Activated CD8-positive, alpha-beta T cell treated with anti-CD3 and anti-CD28 coated beads for 36 hours (primary cell): ENCODE results near the gene LARGE2. TPM values are rescaled to one million over a fixed set of nuclear protein-coding genes. Genes with fewer than 3 reads are reported as not detected.
"Not testable (repeated sequence)": the region's sequence is repeated elsewhere in the genome, so short reads cannot be mapped to it uniquely, and the experiment has no call there.

Experiments used
- ATAC-seq: fragments of 200-7000 bp; cut with Tn5 transposase; one replicate; pipeline ENCODE4 v1.10.0; 2021; ENCODE audit warnings: mild to moderate bottlenecking, moderate library complexity
- CTCF ChIA-PET: fragments of 350-600 bp; sonication (Branson Sonifier 250); formaldehyde crosslinking; loops from one replicate; lab custom pipeline; 2021; ENCODE audit warnings: antibody characterized with exemption; lab: Charles Lee
- POLR2A ChIA-PET: fragments of 350-600 bp; sonication (Branson Sonifier 250); formaldehyde crosslinking; loops from one replicate; lab custom pipeline; 2021; ENCODE audit warnings: antibody characterized with exemption; lab: Charles Lee
- DNase-seq: peaks from one replicate; pipeline ENCODE4 v3.0.0-alpha.2; 2020
- H3K27ac Mint-ChIP-seq: one replicate; pipeline ENCODE4 v1.8.0; 2021; ENCODE audit warnings: mild to moderate bottlenecking, mixed read lengths
- H3K27me3 Mint-ChIP-seq: one replicate; pipeline ENCODE4 v1.8.0; 2021; ENCODE audit warnings: mixed read lengths
- H3K36me3 Mint-ChIP-seq: one replicate; pipeline ENCODE4 v1.8.0; 2021; ENCODE audit warnings: low read depth, mixed read lengths
- H3K4me1 Mint-ChIP-seq: one replicate; pipeline ENCODE4 v1.8.0; 2021; ENCODE audit warnings: low read depth, mixed read lengths
- H3K4me3 Mint-ChIP-seq: one replicate; pipeline ENCODE4 v1.8.0; 2021; ENCODE audit warnings: mild to moderate bottlenecking, moderate library complexity, mixed read lengths
- H3K9me3 Mint-ChIP-seq: one replicate; pipeline ENCODE4 v1.8.0; 2021; ENCODE audit warnings: mixed read lengths
- CTCF ChIP-seq: fragments of 200-600 bp; IDR thresholded peaks from one replicate; pipeline ENCODE4 v1.8.0; 2022; ENCODE audit warnings: antibody characterized with exemption, mild to moderate bottlenecking
- intact Hi-C: fragments of 100-400 bp; cut with micrococcal nuclease; formaldehyde crosslinking; loops from one replicate; pipeline ENCODE4 v1.10.0; 2022
- total RNA-seq, 2 experiments: library from RNA; stranded (reverse); gene quantifications; one replicate each; pipeline ENCODE4 v1.2.3, GENCODE V29; 2021

LARGE2 gene
- total RNA-seq, 2 experiments from 2014 or later: 0.70 to 1.1 TPM

GRCh38 chr11:45899448-45900174 lies 22.8 kb upstream of the LARGE2 start:
- ChIA-PET CTCF (interaction anchor here (1.8 kb wide), 1 partner anchor 57 kb away, joined by 5 read pairs; no protein-coding TSS in a partner anchor), POLR2A (interaction anchor here (1.0 to 1.1 kb wide), 2 partner anchors 18 to 34 kb away, joined by 3 to 7 read pairs; partner anchors contain the start of gene PEX16)
- H3K9me3 Mint-ChIP-seq: no peaks in the 10 kb centered on the region
- H3K27ac Mint-ChIP-seq: no peak overlapping the region
- H3K36me3 Mint-ChIP-seq: no peaks in the 10 kb centered on the region
- H3K27me3 Mint-ChIP-seq: peaks cover 13% of the 10 kb centered on the region
- no peak for TF ChIP-seq CTCF
- peak overlapping the region; percentile 60 for H3K4me3 Mint-ChIP-seq
- H3K4me1 Mint-ChIP-seq: peaks cover 4% of the 10 kb centered on the region
- peak; percentile 92 for ATAC-seq
- DNase-seq: peak; percentile 86
- intact Hi-C loops: no loop called here

- intact Hi-C loops, H3K27me3 Mint-ChIP-seq, H3K4me1 Mint-ChIP-seq, H3K9me3 Mint-ChIP-seq, CTCF ChIA-PET, DNase-seq, H3K36me3 Mint-ChIP-seq, ATAC-seq, H3K27ac Mint-ChIP-seq, POLR2A ChIA-PET: not testable (repeated sequence)
- H3K4me3 Mint-ChIP-seq: peak overlapping the region; percentile 57
Observed at GRCh38 chr11:45900175-45900800, 22.2 kb upstream of the LARGE2 start.

GRCh38 chr11:45900916-45901617 lies 21.4 kb upstream of the LARGE2 start:
- no peak overlapping the region for H3K27ac Mint-ChIP-seq
- intact Hi-C loops: no loop called here
- no peaks in the 10 kb centered on the region for H3K9me3 Mint-ChIP-seq
- H3K4me3 Mint-ChIP-seq: peak overlapping the region; percentile 57
- no peak for ATAC-seq
- ChIA-PET POLR2A (interaction anchor here (0.9 kb wide), 1 partner anchor 17 kb away, joined by 3 read pairs; no protein-coding TSS in a partner anchor), CTCF (no interaction called here)
- no peaks in the 10 kb centered on the region for H3K36me3 Mint-ChIP-seq
- no peak for TF ChIP-seq CTCF
- H3K27me3 Mint-ChIP-seq: peaks cover 9% of the 10 kb centered on the region
- no peak for DNase-seq
- H3K4me1 Mint-ChIP-seq: peaks cover 5% of the 10 kb centered on the region

- CTCF ChIA-PET: no interaction called here
- intact Hi-C loops: no loop called here
- Mint-ChIP-seq H3K9me3 (no peaks in the 10 kb centered on the region), H3K36me3 (no peaks in the 10 kb centered on the region), H3K4me3 (no peak overlapping the region), H3K27me3 (peaks cover 9% of the 10 kb centered on the region), H3K27ac (no peak overlapping the region), H3K4me1 (peaks cover 10% of the 10 kb centered on the region)
- TF ChIP-seq CTCF: no peak
- no peak for DNase-seq
- POLR2A ChIA-PET: interaction anchor here (0.9 kb wide), 1 partner anchor 18 kb away, joined by 3 read pairs; no protein-coding TSS in a partner anchor
- ATAC-seq: no peak
Observed at GRCh38 chr11:45901626-45902025, 20.8 kb upstream of the LARGE2 start.

- H3K9me3 Mint-ChIP-seq: no peaks in the 10 kb centered on the region
- DNase-seq (no peak), ATAC-seq (no peak)
- H3K4me3 Mint-ChIP-seq: no peak overlapping the region
- ChIA-PET POLR2A (no interaction called here), CTCF (no interaction called here)
- no peak for TF ChIP-seq CTCF
- no peak overlapping the region for H3K27ac Mint-ChIP-seq
- H3K4me1 Mint-ChIP-seq: peaks cover 10% of the 10 kb centered on the region
- intact Hi-C loops: no loop called here
- peaks cover 7% of the 10 kb centered on the region for H3K27me3 Mint-ChIP-seq
- H3K36me3 Mint-ChIP-seq: no peaks in the 10 kb centered on the region
Observed at GRCh38 chr11:45902452-45903380, 19.7 kb upstream of the LARGE2 start.
